A673 (cell line): ENCODE measurements around the gene EIF2AK2.

Source experiments
- EZH2 ChIP-seq: fragments of 200-600 bp; sonication (generic); IDR thresholded peaks from 2 replicates; pipeline ENCODE4 v1.6.1; 2017; ENCODE audit warnings: borderline replicate concordance, low read depth, mild to moderate bottlenecking, mixed read lengths, antibody characterized with exemption, low read length; ENCODE audit not compliant: poor library complexity, severe bottlenecking
- TF ChIP-seq, protein P1 (sequence below): fragments of 300-800, 200-600 bp; sonication (generic); conservative IDR thresholded peaks from 2 replicates; pipeline ENCODE4 v1.5.1; 2017; ENCODE audit warnings: low read depth, mild to moderate bottlenecking, antibody characterized with exemption, low read length, moderate library complexity, mixed read lengths

DNA sequence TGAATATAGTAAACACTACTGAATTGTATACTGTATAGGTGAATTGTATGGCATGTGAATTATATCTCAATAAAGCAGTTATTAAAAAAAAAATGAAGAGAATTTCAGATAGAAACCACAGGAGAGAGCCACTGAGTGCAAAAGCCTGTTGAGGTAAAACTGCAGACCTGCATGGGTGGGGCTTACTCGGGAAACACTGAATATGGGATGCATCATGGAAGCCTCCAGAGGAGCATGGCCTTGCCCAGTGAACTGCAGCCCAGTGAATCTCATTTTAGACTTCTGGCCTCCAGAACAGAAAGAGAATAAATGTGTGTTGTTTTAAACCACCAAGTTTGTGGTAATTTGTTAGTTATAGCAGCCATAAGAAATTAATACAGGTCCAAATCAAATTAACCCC lies 56.7 kb downstream of the EIF2AK2 start:
- TF ChIP-seq, protein P1, sequence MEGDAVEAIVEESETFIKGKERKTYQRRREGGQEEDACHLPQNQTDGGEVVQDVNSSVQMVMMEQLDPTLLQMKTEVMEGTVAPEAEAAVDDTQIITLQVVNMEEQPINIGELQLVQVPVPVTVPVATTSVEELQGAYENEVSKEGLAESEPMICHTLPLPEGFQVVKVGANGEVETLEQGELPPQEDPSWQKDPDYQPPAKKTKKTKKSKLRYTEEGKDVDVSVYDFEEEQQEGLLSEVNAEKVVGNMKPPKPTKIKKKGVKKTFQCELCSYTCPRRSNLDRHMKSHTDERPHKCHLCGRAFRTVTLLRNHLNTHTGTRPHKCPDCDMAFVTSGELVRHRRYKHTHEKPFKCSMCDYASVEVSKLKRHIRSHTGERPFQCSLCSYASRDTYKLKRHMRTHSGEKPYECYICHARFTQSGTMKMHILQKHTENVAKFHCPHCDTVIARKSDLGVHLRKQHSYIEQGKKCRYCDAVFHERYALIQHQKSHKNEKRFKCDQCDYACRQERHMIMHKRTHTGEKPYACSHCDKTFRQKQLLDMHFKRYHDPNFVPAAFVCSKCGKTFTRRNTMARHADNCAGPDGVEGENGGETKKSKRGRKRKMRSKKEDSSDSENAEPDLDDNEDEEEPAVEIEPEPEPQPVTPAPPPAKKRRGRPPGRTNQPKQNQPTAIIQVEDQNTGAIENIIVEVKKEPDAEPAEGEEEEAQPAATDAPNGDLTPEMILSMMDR: no peak
- TF ChIP-seq EZH2: no peak
